GM19397 (cell line): Measurements from ENCODE around the gene ZP3.
"Not testable (repeated sequence)": the region's sequence is repeated elsewhere in the genome, so short reads cannot be mapped to it uniquely, and the experiment has no call there.

ENCODE experiments used
- ATAC-seq: cut with Tn5 transposase; IDR thresholded peaks from one replicate; pipeline ENCODE4 v1.9.1; 2021; ENCODE audit warnings: mild to moderate bottlenecking, moderate library complexity; ENCODE audit not compliant: unreplicated experiment

Gene ZP3

GRCh38 chr7:76424413-76425111, at the start of gene ZP3:
Gene ZP3 (plus strand): TSS chr7:76424950. CDS start chr7:76424965, 15 bp downstream.
- peak; percentile 73 for ATAC-seq

- no peak for ATAC-seq
These were observed 49.5 kb upstream of the ZP3 start for GRCh38 chr7:76375251-76375650.

- no peak for ATAC-seq
These were observed 47.4 kb upstream of the ZP3 start for GRCh38 chr7:76377186-76377918.

- no peak for ATAC-seq
These were observed 44.2 kb upstream of the ZP3 start for GRCh38 chr7:76380623-76380966.

GRCh38 chr7:76381814-76382213, 42.9 kb upstream of the ZP3 start:
- no peak for ATAC-seq

- ATAC-seq = no peak
These were observed 41.4 kb upstream of the ZP3 start for GRCh38 chr7:76383089-76383944.

- ATAC-seq = no peak
These were observed 38.0 kb upstream of the ZP3 start for GRCh38 chr7:76386691-76387260.

GRCh38 chr7:76387789-76388188, 37.0 kb upstream of the ZP3 start:
- not testable (repeated sequence) for ATAC-seq

- no peak for ATAC-seq
These were observed 34.7 kb upstream of the ZP3 start for GRCh38 chr7:76390092-76390491.

- ATAC-seq = no peak
These were observed 32.1 kb upstream of the ZP3 start for GRCh38 chr7:76392531-76393115.

- peak; percentile 79 for ATAC-seq
These were observed 31.4 kb upstream of the ZP3 start for GRCh38 chr7:76393116-76394031.

GRCh38 chr7:76394957-76395356, 29.8 kb upstream of the ZP3 start:
- no peak for ATAC-seq

- not testable (repeated sequence) for ATAC-seq
These were observed 29.2 kb upstream of the ZP3 start for GRCh38 chr7:76395605-76395964.

GRCh38 chr7:76395965-76396726, 28.6 kb upstream of the ZP3 start:
- ATAC-seq = no peak

- ATAC-seq = no peak
These were observed 27.9 kb upstream of the ZP3 start for GRCh38 chr7:76396864-76397263.

- no peak for ATAC-seq
These were observed 27.2 kb upstream of the ZP3 start for GRCh38 chr7:76397409-76398183.

- no peak for ATAC-seq
These were observed 24.5 kb upstream of the ZP3 start for GRCh38 chr7:76400248-76400647.

GRCh38 chr7:76403097-76403496, 21.7 kb upstream of the ZP3 start:
- ATAC-seq = not testable (repeated sequence)
